ENCODE data around the gene ETV7.
"Not testable (repeated sequence)": the region's sequence is repeated elsewhere in the genome, so short reads cannot be mapped to it uniquely, and the experiment has no call there.

ETV7 gene

GRCh38 chr6:36382976-36383375, 4.5 kb downstream of the ETV7 start:
- DNase-seq, result no peak

DNA sequence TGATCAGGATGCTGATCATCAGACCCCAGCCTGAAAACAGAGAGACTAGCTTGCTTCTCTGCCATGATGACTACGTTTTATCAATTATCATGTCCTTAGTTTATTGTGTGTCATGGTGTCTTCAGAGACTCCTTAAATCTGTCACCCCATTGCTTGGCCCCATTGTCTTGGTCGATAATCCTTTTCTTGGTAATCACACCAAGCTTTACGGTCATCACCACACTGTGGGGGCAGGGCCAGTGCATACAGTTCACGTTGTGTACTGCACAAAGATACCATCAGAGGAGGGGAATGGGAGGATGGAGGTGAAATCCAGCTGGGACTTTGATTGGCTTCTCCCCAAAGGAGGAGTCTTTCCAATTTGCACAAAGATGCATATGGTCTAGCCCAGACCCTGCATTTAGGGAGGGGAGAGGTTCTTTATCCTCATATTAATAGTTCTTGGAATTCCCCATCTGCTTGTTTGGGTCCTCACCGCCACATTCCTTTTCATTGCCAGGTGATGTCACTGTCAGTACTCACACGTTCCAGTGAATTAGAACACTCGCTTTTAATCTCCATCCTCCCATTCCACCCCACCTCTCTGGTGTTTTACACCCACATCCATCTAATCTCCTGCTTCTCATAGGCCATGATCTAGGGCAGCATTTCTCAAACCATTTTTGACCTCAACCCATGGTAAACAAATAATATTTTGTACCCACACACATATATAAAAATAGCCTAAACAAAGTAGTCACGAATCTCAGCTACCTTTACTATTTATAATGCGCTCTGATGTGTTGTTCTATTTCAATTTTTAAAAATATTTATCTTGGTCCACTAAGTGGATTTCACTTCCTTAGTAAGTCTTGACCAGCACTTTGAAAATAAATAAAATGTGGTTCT, 5.7 kb downstream of the ETV7 start:
- no peak for DNase-seq

DNA sequence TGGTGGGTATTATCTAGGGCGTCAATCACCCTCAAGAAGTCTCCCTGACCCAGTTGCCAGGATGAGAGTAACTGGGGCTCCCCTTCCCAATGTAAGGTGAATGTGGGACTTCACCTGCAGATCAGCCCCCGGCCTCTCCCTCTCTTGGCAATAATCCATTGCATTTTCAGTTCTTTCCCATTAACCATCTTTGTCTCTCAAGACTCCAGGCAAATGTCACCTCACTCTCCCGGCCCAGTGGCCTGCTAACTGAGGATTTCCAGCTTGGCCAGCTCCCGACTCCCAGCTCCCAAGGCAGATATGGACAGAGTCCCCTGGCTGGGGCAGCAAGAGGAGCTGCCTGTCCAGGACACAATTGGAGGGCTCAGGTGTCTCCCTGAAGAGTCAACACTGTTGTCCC, 7.3 kb downstream of the ETV7 start:
- DNase-seq, result no peak

- no peak for DNase-seq
These were observed 8.5 kb downstream of the ETV7 start for GRCh38 chr6:36378936-36379335.

DNA sequence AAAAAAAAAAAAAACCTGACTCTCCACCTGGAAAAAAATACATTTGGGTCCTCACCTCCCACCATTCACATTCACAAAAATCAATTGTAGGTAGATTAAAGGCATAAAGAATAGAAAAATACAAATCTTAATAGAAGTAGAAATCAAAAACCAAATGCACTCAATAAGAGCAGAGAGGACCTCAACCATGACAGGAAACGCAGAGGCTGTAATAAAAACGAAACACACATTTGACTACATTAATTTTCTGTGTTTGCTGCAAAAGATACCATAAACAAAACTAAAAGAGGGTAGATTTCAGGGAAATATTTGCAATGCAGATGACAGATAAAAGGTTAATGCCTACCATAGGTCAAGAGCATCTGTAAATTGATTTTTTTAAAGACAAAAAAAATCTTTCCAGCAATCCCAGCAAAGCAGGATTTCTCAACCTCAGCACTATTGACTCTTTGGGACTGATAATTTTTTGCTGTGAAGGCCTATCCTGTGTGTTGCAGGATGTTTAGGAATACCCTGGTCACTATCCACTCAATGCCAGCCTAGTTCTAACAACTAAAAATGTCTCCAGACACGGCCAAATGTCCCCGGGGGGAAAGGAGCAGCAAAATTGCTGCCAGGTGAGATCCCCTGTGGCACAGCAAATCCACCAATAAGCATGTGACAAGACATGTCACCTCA, 9.1 kb downstream of the ETV7 start:
- DNase-seq, result no peak

- no peak for DNase-seq
These were observed 9.9 kb downstream of the ETV7 start for GRCh38 chr6:36377594-36377993.

DNA sequence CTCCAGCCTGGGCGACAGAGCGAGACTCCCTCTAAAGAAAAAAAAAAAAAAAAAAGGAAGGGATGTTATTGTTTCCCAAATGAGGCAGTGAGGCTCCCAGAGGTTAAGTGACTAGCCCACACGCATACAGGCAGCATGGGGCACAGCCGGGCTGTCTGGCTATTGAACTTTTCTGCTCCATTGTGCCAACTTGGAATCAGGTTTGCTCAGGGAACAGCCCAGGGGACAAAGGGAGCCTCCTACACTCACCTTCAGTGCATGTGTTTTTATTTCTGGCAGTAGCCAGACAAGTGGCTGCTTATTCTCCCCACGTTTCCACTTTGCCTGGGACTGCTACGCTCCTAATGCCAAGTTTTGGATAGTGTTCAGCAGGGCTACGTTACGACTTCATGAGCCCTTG, 10.7 kb downstream of the ETV7 start:
- no peak for DNase-seq

- no peak for DNase-seq
These were observed 11.3 kb downstream of the ETV7 start for GRCh38 chr6:36376183-36376582.

- DNase-seq, result no peak
These were observed 11.8 kb downstream of the ETV7 start for GRCh38 chr6:36375644-36376155.

GRCh38 chr6:36374972-36375371, 12.5 kb downstream of the ETV7 start:
- no peak for DNase-seq

- DNase-seq, result no peak
These were observed 13.3 kb downstream of the ETV7 start for GRCh38 chr6:36374194-36374593.

DNA sequence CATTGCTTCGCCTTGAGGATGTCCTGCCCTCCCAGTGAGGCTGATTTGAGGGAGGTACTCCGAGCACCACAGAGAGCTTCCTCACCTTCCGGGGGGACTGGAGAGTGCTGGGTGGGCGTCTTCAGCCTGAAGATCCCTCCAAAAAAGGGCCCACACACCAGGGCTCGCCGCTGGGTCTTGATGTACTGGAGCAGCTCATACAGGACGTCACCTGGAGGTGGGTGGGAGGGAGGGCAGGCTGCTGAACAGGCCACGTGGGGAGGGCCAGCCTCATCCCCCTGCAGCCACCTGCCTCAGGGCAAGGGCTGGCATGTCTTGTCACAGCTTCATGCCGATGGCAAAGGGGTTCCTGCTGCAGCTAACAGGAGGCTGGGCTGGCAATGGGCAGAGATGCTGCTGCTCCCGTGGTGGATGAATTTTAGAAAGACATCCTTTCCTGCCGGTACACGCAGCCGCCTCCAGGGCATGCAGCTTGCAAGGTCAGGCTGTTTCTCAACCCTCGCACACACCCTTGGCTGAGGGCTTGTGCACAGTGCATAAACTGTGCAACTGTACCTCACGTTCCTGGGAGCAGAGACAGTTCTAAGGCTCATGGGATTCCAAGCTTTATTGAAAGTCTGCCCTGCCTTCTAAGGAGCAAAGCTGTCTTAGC, 14.0 kb downstream of the ETV7 start:
- no peak for DNase-seq

DNA sequence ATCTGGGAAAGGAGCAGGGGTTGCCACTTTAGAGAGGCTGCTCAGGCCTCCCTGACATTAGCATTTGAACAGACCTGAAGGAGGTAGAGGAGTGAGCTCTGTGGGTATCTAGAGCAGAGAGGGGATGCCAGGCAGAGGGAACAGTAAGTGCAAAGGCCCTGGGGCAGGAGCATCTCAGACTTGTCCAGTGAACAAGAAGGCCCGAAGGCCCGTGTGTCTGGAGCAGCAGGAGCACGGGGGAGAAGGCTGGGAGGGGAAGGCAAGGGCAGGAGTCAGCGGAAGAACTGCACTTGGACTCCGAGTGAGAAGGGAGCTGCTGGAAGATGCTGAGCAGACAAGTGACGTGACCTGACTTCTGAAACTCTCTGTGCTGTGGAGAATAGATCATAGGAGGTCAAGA, 15.4 kb downstream of the ETV7 start:
- DNase-seq, result no peak

DNA sequence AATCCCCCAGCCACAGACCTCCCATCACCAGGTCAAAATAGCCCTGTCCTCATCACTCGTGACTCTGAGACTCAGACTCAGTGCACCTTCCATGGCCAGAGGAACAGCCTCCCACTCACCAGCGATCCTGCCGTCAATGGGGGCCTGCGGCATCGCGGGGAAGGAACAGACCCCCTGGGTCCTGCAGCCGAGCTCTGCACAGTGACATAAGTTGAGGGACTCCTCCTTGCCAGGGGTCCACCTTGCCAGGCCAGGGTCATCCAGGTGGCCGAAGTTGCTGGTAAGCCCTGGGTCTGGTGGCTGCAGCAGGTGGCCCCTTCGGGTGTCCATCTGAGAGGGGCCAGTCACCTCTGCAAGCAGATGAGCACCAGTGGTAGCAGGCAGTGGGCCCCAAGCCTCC, 16.3 kb downstream of the ETV7 start:
- DNase-seq, result no peak

- DNase-seq, result no peak
These were observed 16.8 kb downstream of the ETV7 start for GRCh38 chr6:36370638-36371037.

- DNase-seq, result peak; percentile 28
These were observed 18.3 kb downstream of the ETV7 start for GRCh38 chr6:36368921-36369865.

DNA sequence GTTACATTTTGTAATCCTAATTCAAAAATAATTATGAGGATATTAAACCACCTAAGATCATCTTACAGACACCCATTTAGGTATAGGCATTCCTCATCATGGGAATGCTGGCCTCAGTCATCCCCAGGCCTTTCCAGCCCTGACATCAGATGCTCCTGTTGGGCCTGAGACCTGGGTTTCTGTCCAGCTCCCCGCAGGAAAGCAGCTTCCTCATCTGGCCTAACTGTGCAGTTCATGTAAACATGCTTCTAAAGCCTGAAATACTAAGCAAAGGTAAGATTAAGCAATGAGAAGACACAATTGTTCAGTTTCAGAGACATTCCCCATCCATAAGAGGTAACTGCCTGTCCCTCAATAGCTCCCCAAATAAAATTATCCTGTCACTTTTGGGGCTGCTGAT, 19.0 kb downstream of the ETV7 start:
- DNase-seq, result no peak

DNA sequence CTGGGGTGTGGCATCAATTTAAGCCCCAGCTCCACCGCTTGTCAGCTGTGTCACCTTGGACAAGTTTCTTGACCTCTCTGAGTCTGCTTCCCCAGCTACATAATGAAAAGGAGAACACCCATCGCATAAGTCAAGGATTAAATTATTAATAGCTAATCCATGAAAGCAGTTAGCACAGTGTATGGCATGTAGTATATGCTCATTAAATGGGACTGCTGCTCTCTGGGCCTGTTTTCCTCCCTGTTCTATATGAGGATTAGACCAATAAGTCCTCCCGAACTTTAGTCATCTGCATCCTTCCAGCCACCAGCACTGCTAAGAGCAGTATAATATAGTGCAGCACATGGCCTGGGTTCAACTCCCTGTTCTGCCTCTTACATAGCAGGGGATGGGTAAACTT, 19.7 kb downstream of the ETV7 start:
- DNase-seq, result no peak

GRCh38 chr6:36364669-36365479, 22.6 kb downstream of the ETV7 start:
- no peak for DNase-seq

- DNase-seq, result not testable (repeated sequence)
These were observed 23.3 kb downstream of the ETV7 start for GRCh38 chr6:36364061-36364635.

GRCh38 chr6:36363371-36363752, 24.1 kb downstream of the ETV7 start:
- DNase-seq, result not testable (repeated sequence)
